K562 (cell line): ENCODE measurements around the gene BANP. TPM values are rescaled to one million over a fixed set of nuclear protein-coding genes. Genes with fewer than 3 reads are reported as not detected.

Experiments
- ARID1B ChIP-seq: fragments of 450-650 bp; IDR thresholded peaks from 2 replicates; pipeline ENCODE4 v1.6.1; 2016; ENCODE audit warnings: antibody characterized with exemption, mild to moderate bottlenecking, inconsistent platforms
- BHLHE40 ChIP-seq: IDR thresholded peaks from 2 replicates; pipeline ENCODE4 v1.6.1; 2011; ENCODE audit warnings: low read length, improper control_type of control experiment
- EP300 ChIP-seq: IDR thresholded peaks from 2 replicates; pipeline ENCODE4 v1.6.1; 2012; ENCODE audit warnings: low read length, improper control_type of control experiment
- FOXK1 ChIP-seq: sonication (generic); formaldehyde crosslinking; IDR thresholded peaks from 2 replicates; pipeline ENCODE4 v1.8.0; 2022; ENCODE audit warnings: missing genetic modification reagents, mild to moderate bottlenecking, borderline replicate concordance
- MTA3 ChIP-seq: fragments of 450-650 bp; formaldehyde crosslinking; IDR thresholded peaks from 2 replicates; pipeline ENCODE4 v1.6.1; 2017; ENCODE audit warnings: mild to moderate bottlenecking, borderline replicate concordance
- POLR2AphosphoS5 ChIP-seq: IDR thresholded peaks from 2 replicates; pipeline ENCODE4 v1.6.1; 2011; ENCODE audit warnings: mild to moderate bottlenecking, low read depth, low read length, moderate library complexity; ENCODE audit not compliant: control insufficient read depth, insufficient read depth
- SMARCE1 ChIP-seq: fragments of 450-650 bp; IDR thresholded peaks from 2 replicates; pipeline ENCODE4 v1.7.1; 2016; ENCODE audit warnings: mild to moderate bottlenecking
- SRF ChIP-seq, 2 experiments: fragments of 250-450, 450-650 bp in 1 of 2; sonication (Bioruptor Pico) in 1 of 2; sonication (generic) in 1 of 2; formaldehyde crosslinking; IDR thresholded peaks; 2 replicates each; pipeline versions ENCODE4 v1.5.0 to v1.5.1; 2020 to 2022; ENCODE audit warnings: mild to moderate bottlenecking in 1 of 2, missing genetic modification reagents in 1 of 2
- STAG1 ChIP-seq: sonication (generic); formaldehyde crosslinking; IDR thresholded peaks from 2 replicates; pipeline ENCODE4 v1.5.0; 2020; ENCODE audit warnings: missing genetic modification reagents, borderline replicate concordance
- ZNF175 ChIP-seq: fragments of 200-800 bp; sonication (Bioruptor generic); IDR thresholded peaks from 2 replicates; pipeline ENCODE4 v1.6.1; 2016; ENCODE audit warnings: low read depth, mild to moderate bottlenecking, missing genetic modification characterization, missing compliant biosample characterization
- ZNF384 ChIP-seq: IDR thresholded peaks from 2 replicates; pipeline ENCODE4 v1.6.1; 2012; ENCODE audit warnings: low read depth, low read length, improper control_type of control experiment
- polyA plus RNA-seq, 8 experiments: library from polyadenylated mRNA; depleted of rRNA in 4 of 8; stranded (reverse) in 5 of 8; unstranded in 3 of 8; fragments of >200 nt; fragmentation: Nextera tagmentation in 2 of 8; fragmentation: Illumina TruSeq in 1 of 8; extraction: Ambion mirVana in 2 of 8; extraction: Trizol in 1 of 8; gene quantifications; 2 replicates each; pipeline versions ENCODE4 v1.2.1 to v1.2.3, GENCODE V29; 2011 to 2014; ENCODE audit warnings: inconsistent platforms in 1 of 8, missing spikeins in 1 of 8
- total RNA-seq, 7 experiments: library from RNA; depleted of rRNA in 6 of 7; stranded (reverse); fragments of >200 nt in 6 of 7; fragmentation: Illumina TruSeq in 2 of 7; extraction: Trizol in 2 of 7; gene quantifications; 2 replicates each; pipeline versions ENCODE4 v1.2.1 to v1.2.3, GENCODE V29; 2011 to 2021; ENCODE audit warnings: low replicate concordance in 1 of 7
- TF ChIP-seq, protein P1 (sequence below), 2 experiments: fragments of 450-650 bp in 1 of 2; sonication (generic) in 1 of 2; formaldehyde crosslinking in 1 of 2; IDR thresholded peaks; 2 replicates each; pipeline versions ENCODE4 v1.7.1 to v1.9.0; 2016 to 2022; ENCODE audit warnings: inconsistent platforms in 1 of 2, mild to moderate bottlenecking in 1 of 2, missing genetic modification reagents in 1 of 2
- TF ChIP-seq, protein P2 (sequence below): fragments of 250-450 bp; sonication (Bioruptor Pico); IDR thresholded peaks from 2 replicates; pipeline ENCODE4 v1.4.0; 2020
- TF ChIP-seq, protein P3 (sequence below), 2 experiments: fragments of 450-650 bp in 1 of 2; sonication (generic) in 1 of 2; formaldehyde crosslinking in 1 of 2; IDR thresholded peaks in 1 of 2; conservative IDR thresholded peaks in 1 of 2; 2 replicates each; pipeline versions ENCODE4 v1.6.1 to v1.8.1; 2016 to 2023; ENCODE audit warnings: mild to moderate bottlenecking in 2 of 2, moderate library complexity in 2 of 2, inconsistent platforms in 1 of 2, missing genetic modification reagents in 1 of 2

BANP gene
- total and polyA plus RNA-seq, 9 of the 15 experiments (the other 6 are each of a cell fraction or from before 2014, with no cell fraction given), result 4.6 to 22.1 (median 15.6) TPM

DNA sequence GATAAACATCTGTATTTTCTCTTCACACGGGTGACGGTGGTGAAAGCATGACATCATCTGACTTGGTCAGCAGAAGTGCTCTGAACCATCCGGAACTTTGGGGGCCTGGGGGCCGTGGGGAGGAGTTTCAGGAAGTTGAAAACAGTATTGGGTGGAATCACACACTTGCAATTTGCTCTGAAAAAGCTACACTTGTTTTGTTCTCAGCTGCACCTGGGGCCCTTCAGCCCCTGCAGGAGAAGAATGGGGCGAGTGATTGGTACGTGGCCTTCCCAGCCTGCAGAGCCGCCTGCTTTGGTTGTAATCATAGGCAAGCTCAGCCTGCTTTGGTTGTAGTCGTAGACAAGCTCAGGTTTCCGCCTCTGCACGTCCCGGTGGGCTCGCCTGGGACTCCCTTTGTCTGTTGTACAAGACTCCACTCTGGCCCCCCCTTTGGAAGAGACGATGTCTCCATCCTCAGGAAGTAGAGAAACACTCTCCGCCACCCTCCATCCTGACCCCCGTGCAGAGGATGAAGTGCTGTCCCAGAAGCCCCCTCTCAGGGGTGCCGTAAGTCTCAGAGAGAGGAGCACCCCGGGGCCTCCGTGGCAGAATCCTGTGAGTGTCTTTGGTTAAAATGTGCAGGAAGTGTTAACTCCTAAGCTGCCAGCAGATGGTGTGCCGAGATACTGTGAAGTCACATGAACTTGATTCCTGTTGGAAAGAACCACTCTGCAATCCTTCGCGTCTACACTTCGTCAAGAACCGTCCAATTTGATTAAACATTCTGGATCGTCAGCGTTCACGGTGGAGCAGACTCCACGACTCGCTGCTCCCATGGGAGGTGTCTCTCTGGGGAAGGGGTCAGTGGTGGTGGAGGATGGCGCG, 5.4 kb downstream of the BANP start (continued):
- 0 out of 2 replicates have a peak, but pooled peaks have one; percentile 45 for TF ChIP-seq ZNF175 (CRISPR knock-in tag)
- TF ChIP-seq MTA3, result peak; percentile 4; the same call in 1 of the 2 replicates
- 0 out of 2 replicates have a peak, but pooled peaks have one; percentile 34 for TF ChIP-seq FOXK1
- peak; percentile 52; the same call in 1 of the 2 replicates for TF ChIP-seq SMARCE1
- TF ChIP-seq SRF (CRISPR knock-in tag; IDR thresholded peaks at IDR 0.05), result no peak
- TF ChIP-seq BHLHE40, result peak; percentile 55
- TF ChIP-seq, protein P1, sequence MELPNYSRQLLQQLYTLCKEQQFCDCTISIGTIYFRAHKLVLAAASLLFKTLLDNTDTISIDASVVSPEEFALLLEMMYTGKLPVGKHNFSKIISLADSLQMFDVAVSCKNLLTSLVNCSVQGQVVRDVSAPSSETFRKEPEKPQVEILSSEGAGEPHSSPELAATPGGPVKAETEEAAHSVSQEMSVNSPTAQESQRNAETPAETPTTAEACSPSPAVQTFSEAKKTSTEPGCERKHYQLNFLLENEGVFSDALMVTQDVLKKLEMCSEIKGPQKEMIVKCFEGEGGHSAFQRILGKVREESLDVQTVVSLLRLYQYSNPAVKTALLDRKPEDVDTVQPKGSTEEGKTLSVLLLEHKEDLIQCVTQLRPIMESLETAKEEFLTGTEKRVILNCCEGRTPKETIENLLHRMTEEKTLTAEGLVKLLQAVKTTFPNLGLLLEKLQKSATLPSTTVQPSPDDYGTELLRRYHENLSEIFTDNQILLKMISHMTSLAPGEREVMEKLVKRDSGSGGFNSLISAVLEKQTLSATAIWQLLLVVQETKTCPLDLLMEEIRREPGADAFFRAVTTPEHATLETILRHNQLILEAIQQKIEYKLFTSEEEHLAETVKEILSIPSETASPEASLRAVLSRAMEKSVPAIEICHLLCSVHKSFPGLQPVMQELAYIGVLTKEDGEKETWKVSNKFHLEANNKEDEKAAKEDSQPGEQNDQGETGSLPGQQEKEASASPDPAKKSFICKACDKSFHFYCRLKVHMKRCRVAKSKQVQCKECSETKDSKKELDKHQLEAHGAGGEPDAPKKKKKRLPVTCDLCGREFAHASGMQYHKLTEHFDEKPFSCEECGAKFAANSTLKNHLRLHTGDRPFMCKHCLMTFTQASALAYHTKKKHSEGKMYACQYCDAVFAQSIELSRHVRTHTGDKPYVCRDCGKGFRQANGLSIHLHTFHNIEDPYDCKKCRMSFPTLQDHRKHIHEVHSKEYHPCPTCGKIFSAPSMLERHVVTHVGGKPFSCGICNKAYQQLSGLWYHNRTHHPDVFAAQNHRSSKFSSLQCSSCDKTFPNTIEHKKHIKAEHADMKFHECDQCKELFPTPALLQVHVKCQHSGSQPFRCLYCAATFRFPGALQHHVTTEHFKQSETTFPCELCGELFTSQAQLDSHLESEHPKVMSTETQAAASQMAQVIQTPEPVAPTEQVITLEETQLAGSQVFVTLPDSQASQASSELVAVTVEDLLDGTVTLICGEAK (IDR thresholded peaks at IDR 0.05), result peak; percentile 60; the same call in 1 of the 2 replicates
- TF ChIP-seq, protein P1 (CRISPR knock-in tag; IDR thresholded peaks at IDR 0.05), result no peak
- no peak for TF ChIP-seq POLR2AphosphoS5
- peak; percentile 63 for TF ChIP-seq ARID1B
- TF ChIP-seq STAG1, result no peak
- TF ChIP-seq EP300, result peak; percentile 57; the same call in 1 of the 2 replicates
- TF ChIP-seq ZNF384, result no peak
- TF ChIP-seq, protein P2, sequence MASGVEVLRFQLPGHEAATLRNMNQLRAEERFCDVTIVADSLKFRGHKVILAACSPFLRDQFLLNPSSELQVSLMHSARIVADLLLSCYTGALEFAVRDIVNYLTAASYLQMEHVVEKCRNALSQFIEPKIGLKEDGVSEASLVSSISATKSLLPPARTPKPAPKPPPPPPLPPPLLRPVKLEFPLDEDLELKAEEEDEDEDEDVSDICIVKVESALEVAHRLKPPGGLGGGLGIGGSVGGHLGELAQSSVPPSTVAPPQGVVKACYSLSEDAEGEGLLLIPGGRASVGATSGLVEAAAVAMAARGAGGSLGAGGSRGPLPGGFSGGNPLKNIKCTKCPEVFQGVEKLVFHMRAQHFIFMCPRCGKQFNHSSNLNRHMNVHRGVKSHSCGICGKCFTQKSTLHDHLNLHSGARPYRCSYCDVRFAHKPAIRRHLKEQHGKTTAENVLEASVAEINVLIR (CRISPR knock-in tag), result 0 out of 2 replicates have a peak, but pooled peaks have one; percentile 43
- TF ChIP-seq, protein P3, sequence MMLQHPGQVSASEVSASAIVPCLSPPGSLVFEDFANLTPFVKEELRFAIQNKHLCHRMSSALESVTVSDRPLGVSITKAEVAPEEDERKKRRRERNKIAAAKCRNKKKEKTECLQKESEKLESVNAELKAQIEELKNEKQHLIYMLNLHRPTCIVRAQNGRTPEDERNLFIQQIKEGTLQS (IDR thresholded peaks at IDR 0.05), result peak; percentile 97
- TF ChIP-seq, protein P3 (CRISPR knock-in tag; conservative IDR thresholded peaks at IDR 0.05), result 0 out of 2 replicates have a peak, but pooled peaks have one; percentile 36
